Activated CD4-positive, CD25-positive, alpha-beta regulatory T cell (primary cell): Measurements from ENCODE around the gene BPIFB4.
"Not testable (repeated sequence)": the region's sequence is repeated elsewhere in the genome, so short reads cannot be mapped to it uniquely, and the experiment has no call there.

ENCODE experiments used
- DNase-seq, 4 experiments: peaks; one replicate each; lab custom pipeline; 2025; lab: John Stamatoyannopoulos, UW

BPIFB4 gene

GRCh38 chr20:33119725-33120720 is 40.6 kb downstream of the BPIFB4 start:
- no peak for DNase-seq

- DNase-seq: no peak
These were observed 41.5 kb downstream of the BPIFB4 start for GRCh38 chr20:33120934-33121333.

- not testable (repeated sequence) for DNase-seq
These were observed 42.9 kb downstream of the BPIFB4 start for GRCh38 chr20:33122297-33122696.

GRCh38 chr20:33124261-33124660 is 44.8 kb downstream of the BPIFB4 start:
- DNase-seq: no peak

- no peak for DNase-seq
These were observed 45.6 kb downstream of the BPIFB4 start for GRCh38 chr20:33124994-33125393.

GRCh38 chr20:33125983-33126382 is 46.5 kb downstream of the BPIFB4 start:
- DNase-seq: no peak

GRCh38 chr20:33127422-33128097 is 48.1 kb downstream of the BPIFB4 start:
- no peak for DNase-seq

GRCh38 chr20:33130568-33131061 is 51.2 kb downstream of the BPIFB4 start:
- DNase-seq: no peak

- DNase-seq: no peak
These were observed 52.6 kb downstream of the BPIFB4 start for GRCh38 chr20:33131949-33132473.

GRCh38 chr20:33132513-33133372 is 53.3 kb downstream of the BPIFB4 start:
- no peak for DNase-seq

- DNase-seq: no peak
These were observed 54.0 kb downstream of the BPIFB4 start for GRCh38 chr20:33133373-33133941.

GRCh38 chr20:33137195-33137594 is 57.8 kb downstream of the BPIFB4 start:
- DNase-seq: no peak

GRCh38 chr20:33139467-33139866 is 60.0 kb downstream of the BPIFB4 start:
- DNase-seq: no peak

GRCh38 chr20:33145521-33145920 is 66.1 kb downstream of the BPIFB4 start:
- DNase-seq: no peak

GRCh38 chr20:33147299-33147698 is 67.9 kb downstream of the BPIFB4 start:
- DNase-seq: no peak

GRCh38 chr20:33148040-33148439 is 68.6 kb downstream of the BPIFB4 start:
- no peak for DNase-seq

- DNase-seq: no peak
These were observed 74.8 kb downstream of the BPIFB4 start for GRCh38 chr20:33154252-33154651.

- no peak for DNase-seq
These were observed 79.4 kb downstream of the BPIFB4 start for GRCh38 chr20:33158637-33159385.

GRCh38 chr20:33159713-33160112 is 80.3 kb downstream of the BPIFB4 start:
- no peak for DNase-seq

- no peak for DNase-seq
These were observed 81.2 kb downstream of the BPIFB4 start for GRCh38 chr20:33160681-33161080.
